NCI-H345 treated with DMSO at 0.1 percent for 48 hours (cell line): Measurements from ENCODE around the gene PDE4B.
"Not testable (repeated sequence)": the region's sequence is repeated elsewhere in the genome, so short reads cannot be mapped to it uniquely, and the experiment has no call there.

Source experiments
- DNase-seq: peaks from one replicate; lab custom pipeline; 2025; ENCODE audit not compliant: unreplicated experiment; lab: John Stamatoyannopoulos, UW

The PDE4B gene

GRCh38 chr1:66402194-66402593 is 609.5 kb downstream of the PDE4B start:
- no peak for DNase-seq

GRCh38 chr1:66403007-66403731 is 610.5 kb downstream of the PDE4B start:
- no peak for DNase-seq

DNA sequence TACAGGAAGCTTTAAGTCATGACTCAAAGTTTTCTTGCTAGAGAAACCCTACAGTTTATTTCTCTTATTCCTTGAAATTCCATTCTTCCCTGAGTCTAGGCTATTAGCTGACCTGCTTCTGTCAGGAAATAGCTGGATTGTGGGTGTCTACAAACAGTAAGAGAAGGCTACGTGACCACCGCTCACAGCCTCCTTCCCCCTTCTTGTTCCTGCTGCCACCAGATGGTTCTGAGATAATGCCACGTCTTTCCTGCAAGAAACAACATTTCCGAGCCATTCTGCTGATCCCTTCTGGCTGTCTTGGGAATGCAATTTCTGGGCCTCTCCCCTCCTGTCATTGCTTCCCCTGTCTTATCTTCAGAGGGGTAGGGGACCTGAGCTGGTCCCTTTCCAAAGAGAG is 612.4 kb downstream of the PDE4B start:
- DNase-seq, result no peak

DNA sequence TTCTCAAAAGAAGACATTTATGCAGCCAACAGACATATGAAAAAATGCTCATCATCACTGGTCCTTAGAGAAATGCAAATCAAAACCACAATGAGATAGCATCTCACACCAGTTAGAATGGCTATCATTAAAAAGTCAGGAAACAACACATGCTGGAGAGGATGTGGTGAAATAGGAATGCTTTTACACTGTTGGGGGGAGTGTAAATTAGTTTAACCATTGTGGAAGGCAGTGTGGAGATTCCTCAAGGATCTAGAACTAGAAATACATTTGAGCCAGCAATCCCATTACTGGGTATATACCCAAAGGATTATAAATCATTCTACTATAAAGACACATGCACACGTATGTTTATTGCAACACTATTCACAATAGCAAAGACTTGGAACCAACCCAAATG is 618.8 kb downstream of the PDE4B start:
- not testable (repeated sequence) for DNase-seq

- no peak for DNase-seq
Measured at GRCh38 chr1:66412704-66413103, 620.0 kb downstream of the PDE4B start.

- no peak for DNase-seq
Measured at GRCh38 chr1:66413136-66413837, 620.6 kb downstream of the PDE4B start.

DNA sequence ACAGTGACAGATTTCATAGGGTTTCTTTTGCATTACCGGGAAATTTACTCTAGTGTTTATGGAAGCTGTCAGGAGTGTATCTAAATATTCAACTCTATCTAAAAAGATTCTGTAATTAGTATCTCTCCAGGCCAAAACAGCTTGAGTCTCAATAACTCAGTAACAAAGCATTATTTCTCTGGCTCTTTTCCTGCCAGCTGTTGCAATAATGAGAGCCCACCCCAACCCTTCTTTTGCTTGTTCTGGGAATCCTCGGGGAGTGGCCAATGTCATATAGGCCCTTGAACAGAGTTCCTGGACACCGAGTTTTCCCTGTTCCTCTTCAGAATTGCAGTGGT is 621.1 kb downstream of the PDE4B start:
- DNase-seq, result no peak

- DNase-seq, result no peak
Measured at GRCh38 chr1:66415281-66415680, 622.6 kb downstream of the PDE4B start.

DNA sequence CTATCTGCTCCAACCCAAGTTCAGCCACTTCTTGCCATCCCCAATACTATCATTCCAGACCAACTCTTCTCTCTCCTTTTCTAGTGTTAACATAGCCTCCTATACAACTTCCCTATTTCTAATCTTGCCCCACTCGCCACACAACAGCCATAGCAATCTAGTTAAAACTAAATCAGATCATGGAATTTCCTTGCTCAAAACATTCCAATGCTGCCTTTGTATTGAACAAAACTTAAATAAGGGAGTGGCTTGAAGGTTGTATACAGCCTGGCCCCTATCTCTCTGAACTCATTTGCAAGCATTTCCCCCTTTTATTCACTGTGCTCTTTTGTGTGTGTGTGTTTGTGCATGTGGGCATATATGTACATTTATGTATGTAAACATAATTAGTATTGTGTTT is 623.2 kb downstream of the PDE4B start:
- no peak for DNase-seq

GRCh38 chr1:66416295-66416694 is 623.6 kb downstream of the PDE4B start:
- DNase-seq, result no peak

GRCh38 chr1:66418021-66418420 is 625.3 kb downstream of the PDE4B start:
- no peak for DNase-seq

- not testable (repeated sequence) for DNase-seq
Measured at GRCh38 chr1:66420171-66420570, 627.5 kb downstream of the PDE4B start.

DNA sequence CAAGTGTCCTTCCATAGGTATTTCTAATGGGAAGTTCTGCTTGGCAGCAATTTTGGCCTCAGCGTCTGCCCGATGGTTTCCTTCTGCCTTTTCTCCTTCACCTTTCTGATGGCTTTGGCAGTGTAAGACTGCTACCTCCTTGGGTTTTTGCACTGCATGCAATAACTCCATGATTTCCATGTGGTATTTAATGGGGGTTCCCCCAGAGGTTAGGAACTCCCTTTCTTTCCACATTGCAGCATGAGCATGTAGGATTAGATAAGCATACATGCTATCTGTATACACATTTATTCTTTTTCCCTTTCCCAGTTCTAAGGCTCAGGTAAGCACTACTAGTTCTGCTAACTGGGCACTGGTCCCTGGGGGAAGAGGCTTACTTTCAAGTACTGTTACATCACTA is 628.2 kb downstream of the PDE4B start:
- not testable (repeated sequence) for DNase-seq

DNA sequence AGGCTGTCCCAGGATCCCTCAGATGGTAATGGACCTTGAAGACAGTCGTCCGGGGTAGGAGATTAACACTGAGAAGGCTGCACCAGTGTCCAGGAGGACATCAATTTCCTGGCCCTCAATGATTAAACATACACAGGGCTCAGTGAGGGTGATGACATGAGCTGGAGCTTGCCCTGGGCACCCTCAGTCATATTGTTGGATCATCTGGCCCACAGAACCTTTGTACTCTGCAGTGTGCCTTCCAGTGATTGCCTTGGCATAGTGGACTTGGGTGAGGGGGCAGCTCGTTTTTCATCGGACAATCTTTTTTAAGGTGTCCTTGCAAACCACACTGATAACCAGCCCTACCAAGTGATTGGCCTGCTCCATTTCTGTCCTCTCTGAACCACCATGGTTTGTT is 630.1 kb downstream of the PDE4B start:
- DNase-seq, result no peak
